Measurements from ENCODE around the gene GRHPR.
"Not testable (repeated sequence)": the region's sequence is repeated elsewhere in the genome, so short reads cannot be mapped to it uniquely, and the experiment has no call there.

GRHPR gene

DNA sequence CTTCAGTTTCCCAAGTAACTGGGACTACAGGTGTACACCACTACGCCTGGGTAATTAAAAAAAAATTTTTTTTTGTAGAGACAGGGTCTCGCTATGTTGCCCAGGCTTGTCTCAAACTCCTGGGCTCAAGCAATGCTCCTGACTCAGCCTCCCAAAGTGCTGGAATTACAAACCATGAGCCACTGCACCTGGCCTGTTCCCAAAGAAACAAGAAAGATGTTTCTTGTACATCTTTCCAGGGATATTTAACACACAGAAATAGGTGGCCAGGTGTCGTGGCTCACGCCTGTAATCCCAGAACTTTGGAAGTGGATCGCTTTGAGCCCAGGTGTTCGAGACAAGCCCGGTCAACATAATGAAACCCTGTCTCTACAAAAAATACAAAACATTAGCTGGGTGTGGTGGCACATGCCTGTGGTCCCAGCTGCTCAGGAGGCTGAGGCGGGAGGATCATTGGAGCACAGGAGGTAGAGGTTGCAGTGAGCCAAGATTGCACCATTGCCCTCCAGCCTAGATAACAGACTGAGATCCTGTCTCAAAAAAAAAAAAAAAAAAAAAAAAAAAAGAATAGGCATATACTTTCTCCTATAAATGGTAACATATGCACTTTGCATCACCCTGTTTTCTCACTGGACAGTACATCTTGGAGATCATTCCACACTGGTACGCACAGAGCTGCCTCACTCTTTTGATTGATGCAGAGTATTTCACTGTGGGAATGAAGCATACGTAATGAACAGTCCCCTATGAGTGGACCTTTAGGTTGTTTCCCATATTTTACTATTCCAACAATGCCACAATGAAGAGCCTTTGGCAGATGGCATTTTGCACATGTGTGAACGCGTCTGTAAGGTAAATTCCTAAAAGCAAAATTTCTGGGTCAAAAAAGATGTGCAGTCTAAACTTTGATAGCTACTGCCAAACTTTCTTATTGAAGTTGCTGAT is 2.0 kb upstream of the GRHPR start:
- no peak for TF ChIP-seq POLR2A (IDR thresholded peaks at IDR 0.05; ENCODE audit: low read length)
- TF ChIP-seq GATA1 (IDR thresholded peaks at IDR 0.05; ENCODE audit: low read depth, low read length): no peak
- no peak for DNase-seq

DNA sequence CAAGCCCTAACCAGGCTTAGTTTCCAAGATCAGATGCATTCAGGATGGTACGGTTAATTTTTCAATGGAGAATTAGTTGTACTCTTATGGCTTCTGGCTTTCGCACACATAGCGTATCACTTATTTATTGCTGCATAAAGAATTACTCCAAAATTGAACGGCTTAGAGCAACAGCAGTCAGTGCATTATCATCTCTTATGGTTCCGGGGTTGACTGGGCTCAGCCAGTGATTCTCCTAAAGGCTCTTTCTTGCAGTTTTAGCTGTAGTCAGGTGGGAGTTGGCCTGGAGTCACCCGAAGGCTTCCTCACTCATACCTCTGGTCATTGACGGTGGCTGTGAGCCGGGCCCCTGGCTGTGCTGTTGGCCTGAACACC is 595 bp upstream of the GRHPR start:
- no peak for TF ChIP-seq GATA1 (IDR thresholded peaks at IDR 0.05; ENCODE audit: low read depth, low read length)
- TF ChIP-seq POLR2A (IDR thresholded peaks at IDR 0.05; ENCODE audit: low read length): no peak
- DNase-seq: no peak

DNA sequence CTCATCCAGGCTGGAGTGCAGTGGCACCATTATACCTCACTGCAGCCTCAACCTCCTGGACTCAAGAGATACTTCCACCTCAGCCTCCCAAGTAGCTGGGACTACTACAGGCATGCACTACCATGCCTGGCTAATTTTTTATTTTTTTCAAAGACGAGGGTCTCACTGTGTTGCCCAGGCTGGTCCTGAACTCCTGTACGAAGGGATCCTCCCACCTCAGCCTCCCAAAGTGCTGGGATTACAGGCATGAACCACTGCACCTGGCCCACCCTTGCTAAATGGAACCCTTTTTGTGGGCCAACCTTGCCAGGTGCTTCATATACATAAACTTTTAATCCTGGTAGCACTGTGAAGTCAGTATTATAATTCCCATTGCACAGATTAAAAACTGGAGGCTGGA is 1.0 kb downstream of the GRHPR start:
- no peak for DNase-seq
- TF ChIP-seq POLR2A (IDR thresholded peaks at IDR 0.05; ENCODE audit: low read length) (no peak), GATA1 (IDR thresholded peaks at IDR 0.05; ENCODE audit: low read depth, low read length) (no peak)

DNA sequence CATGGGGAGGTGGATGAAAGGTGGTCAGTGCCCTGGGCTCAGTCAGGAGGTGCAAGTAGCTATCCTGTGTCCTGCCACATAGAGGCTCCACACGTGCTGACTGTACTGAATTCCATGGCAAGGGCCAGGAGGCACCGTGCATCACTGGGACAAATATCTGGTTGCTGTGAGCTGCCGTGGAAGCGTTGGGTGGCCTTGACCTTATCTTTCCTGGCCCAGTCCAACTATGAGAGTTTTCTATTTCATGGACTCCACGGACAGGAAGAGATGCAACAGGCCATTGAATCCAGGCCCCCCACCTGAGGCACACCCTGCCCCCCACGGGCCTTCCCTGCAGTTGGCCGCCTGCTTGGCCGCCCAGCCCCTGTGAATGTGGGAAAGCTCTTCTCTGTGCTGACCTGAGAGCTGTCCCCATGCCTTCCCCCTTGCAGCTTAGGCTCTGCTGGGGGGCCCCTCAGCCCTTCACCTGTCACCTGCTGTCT is 1.7 kb downstream of the GRHPR start:
- no peak for DNase-seq
- TF ChIP-seq POLR2A (IDR thresholded peaks at IDR 0.05; ENCODE audit: low read length) (no peak), GATA1 (IDR thresholded peaks at IDR 0.05; ENCODE audit: low read depth, low read length) (no peak)

DNA sequence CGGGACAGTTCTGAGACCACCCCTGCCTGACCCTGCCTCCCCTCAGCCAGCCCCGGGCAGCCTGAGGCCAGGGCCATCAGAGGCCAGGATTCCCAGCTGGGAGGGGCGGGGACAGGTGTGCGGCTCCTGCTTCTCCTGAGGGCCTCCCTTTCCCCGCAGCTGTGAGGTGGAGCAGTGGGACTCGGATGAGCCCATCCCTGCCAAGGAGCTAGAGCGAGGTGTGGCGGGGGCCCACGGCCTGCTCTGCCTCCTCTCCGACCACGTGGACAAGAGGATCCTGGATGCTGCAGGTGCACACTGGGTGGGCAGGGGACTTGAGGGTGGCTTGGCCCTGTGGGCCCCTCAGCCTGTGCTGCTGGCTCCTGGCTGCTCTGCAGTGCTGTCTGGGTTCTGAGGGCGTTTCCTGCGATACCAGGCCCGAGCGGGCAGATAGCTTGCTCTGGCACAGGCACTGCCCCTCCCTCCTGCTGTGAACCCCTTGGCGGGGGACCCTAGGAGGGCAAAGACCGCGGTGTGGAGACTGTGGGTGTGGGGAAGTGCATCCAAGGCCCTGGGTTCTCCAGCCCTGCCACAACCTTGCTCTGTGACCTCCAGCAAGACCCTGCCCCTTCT is 2.3 kb downstream of the GRHPR start:
- DNase-seq: no peak
- TF ChIP-seq POLR2A (IDR thresholded peaks at IDR 0.05; ENCODE audit: low read length) (no peak), GATA1 (IDR thresholded peaks at IDR 0.05; ENCODE audit: low read depth, low read length) (no peak)

DNA sequence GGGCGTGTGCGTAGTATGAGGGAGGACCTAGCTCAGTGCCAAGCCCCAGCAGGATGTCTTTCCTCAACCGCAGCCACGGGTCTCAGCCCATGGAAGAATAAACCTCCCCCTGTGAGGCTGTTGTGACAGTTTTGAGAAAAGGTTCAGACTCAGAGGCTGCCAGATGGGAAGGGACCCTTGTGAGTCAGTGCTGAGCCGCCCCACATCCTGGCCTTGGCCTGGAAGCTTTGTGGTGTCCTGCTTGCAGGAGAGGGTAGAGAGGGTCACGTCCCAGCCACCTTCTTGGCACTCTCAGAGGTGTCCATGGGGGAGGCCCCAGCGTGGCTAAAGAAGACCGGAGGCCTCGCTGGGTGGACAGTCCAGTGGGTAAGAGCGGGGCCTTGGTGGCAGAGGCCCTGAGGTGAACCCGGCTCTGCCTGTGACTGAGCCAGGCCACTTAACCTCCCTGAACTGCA is 2.8 kb downstream of the GRHPR start:
- no peak for DNase-seq
- TF ChIP-seq GATA1 (IDR thresholded peaks at IDR 0.05; ENCODE audit: low read depth, low read length) (no peak), POLR2A (IDR thresholded peaks at IDR 0.05; ENCODE audit: low read length) (no peak)

DNA sequence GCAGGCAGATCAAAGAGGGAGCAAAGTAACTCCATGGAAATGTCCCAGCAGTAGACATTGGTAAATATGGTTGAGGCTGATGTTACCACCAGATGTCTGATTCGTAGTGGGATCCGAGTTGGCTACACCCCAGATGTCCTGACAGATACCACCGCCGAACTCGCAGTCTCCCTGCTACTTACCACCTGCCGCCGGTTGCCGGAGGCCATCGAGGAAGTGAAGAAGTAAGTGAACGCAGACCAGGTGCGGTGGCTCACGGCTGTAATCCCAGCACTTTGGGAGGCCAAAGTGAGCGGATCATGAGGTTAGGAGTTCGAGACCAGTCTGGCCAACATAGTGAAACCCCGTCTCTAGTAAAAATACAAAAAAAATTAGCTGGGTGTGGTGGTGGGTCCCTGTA is 3.9 kb downstream of the GRHPR start:
- not testable (repeated sequence) for DNase-seq

DNA sequence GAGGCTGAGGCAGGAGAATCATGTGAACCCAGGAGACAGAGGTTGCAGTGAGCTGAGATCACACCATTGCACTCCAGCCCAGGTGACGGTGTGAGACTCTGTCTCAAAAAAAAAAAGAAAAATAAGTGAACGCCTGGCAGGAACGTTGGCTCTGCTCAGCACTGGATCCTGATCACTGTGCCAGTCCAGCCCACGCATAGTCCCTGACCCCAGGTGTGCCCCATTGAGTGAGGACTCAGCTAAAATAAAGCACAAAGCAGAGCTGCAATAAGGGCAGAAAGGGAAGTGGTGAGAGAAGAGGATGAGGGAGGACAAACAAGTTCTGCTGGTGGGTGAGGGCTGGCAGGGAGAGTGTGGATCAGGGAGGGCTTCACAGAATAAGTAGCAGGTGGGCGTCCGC is 4.3 kb downstream of the GRHPR start:
- no peak for DNase-seq
- TF ChIP-seq GATA1 (IDR thresholded peaks at IDR 0.05; ENCODE audit: low read depth, low read length): no peak
- TF ChIP-seq POLR2A (IDR thresholded peaks at IDR 0.05; ENCODE audit: low read length): no peak

DNA sequence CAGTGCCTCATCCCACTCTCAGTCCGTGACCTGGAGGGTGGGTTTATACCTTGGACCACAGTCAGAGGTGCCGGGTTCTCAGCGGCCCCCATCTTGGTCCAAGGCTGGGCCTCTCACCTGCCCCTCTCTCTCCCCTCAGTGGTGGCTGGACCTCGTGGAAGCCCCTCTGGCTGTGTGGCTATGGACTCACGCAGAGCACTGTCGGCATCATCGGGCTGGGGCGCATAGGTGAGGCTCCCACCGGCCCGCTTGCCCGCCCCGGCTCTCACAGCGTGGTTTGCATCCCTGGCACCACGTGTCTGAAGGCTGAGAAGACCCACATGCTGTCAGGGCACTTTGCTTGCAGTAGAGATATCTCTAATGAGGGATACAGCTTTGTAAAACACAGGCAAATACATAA is 5.8 kb downstream of the GRHPR start:
- DNase-seq: no peak
- TF ChIP-seq POLR2A (IDR thresholded peaks at IDR 0.05; ENCODE audit: low read length): no peak
- no peak for TF ChIP-seq GATA1 (IDR thresholded peaks at IDR 0.05; ENCODE audit: low read depth, low read length)

DNA sequence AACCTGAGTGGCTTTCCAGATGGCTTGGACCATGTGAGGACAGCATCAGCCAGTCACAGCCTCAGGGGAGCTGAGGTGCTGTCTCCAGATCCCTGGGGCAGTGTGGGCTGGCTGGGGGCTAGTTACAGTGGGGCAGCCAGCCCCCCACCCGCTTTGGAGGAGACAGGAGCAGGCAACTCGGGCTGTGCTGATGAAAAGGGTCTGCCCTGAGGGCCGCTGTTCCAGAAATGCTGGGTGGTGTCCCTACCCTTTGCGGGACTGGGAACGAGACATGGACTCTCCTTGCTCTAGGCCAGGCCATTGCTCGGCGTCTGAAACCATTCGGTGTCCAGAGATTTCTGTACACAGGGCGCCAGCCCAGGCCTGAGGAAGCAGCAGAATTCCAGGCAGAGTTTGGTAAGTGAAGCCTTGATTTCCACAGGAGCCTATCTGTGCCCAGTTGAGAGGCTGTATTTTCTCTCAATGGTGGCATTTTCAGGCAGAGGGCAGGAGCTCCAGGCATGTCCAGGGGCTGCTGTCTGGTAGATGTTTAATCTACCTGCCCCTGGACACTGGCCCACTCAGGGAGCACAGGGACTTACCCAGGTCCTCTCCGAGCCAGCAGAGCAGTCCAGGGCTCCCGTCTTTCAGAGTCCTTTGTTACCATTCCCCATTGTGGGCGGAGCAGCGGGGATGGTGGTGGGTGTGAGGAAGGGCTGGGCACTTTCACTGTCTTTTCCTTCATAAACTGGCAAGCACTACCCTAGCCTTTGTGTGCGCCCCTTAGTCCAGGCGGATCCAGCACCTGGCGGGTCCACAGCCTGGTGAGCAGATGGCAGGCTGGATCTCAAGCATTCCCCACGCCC is 7.2 kb downstream of the GRHPR start:
- TF ChIP-seq GATA1 (IDR thresholded peaks at IDR 0.05; ENCODE audit: low read depth, low read length) (no peak), POLR2A (IDR thresholded peaks at IDR 0.05; ENCODE audit: low read length) (peak; percentile 29)
- no peak for DNase-seq

DNA sequence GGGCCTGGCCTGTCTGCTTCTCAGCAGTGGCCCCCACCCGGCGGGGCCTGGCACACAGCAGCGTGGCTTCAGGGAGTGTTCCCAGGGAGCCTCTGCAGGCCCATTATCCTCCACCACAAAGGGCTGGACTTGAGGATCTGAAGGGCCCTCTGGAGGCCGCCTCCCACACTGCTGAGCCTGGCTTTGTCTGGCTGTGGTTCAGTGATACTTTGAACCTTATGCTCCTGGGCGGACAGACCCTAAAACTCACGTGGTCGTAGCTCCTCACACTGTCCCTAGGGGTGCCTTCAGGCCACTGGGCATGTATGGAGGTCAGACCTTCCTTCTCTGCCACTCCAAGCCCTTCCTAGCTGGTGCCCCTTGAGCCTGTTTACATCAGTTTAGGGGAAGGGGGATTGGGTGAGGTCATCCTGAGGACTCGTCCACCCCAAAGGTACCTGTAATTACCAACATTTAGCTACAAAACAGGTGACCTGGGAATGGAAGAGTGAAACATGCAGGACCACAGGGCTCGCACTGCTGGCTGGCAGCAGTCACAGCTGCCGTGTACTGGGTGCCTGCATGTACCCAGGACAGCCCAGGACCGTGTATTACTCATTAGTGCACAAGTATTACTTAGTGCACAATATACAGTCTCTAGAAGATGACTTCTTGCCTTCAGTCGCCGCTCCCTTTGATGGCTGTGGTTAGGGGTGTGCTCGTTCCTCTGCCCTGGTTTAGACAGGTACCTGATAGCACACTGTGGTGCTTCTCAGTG is 8.5 kb downstream of the GRHPR start:
- no peak for TF ChIP-seq GATA1 (IDR thresholded peaks at IDR 0.05; ENCODE audit: low read depth, low read length)
- no peak for TF ChIP-seq POLR2A (IDR thresholded peaks at IDR 0.05; ENCODE audit: low read length)
- DNase-seq: no peak

DNA sequence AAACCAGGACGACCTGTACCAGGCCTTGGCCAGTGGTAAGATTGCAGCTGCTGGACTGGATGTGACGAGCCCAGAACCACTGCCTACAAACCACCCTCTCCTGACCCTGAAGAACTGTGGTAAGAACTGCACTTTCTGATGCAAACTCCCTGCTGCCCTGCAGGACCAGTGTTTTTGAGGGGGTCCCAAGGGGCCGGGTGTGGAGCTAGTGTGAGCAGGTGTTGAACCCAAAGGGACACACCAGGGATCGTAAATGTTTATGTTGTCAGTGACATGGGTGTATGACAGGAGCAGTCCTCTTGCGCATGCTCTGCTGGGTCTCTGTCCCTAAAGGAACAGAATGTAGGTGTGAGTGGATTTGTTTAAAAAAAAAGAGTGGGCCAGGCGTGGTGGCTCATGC is 9.5 kb downstream of the GRHPR start:
- DNase-seq: no peak
- TF ChIP-seq GATA1 (IDR thresholded peaks at IDR 0.05; ENCODE audit: low read depth, low read length) (no peak), POLR2A (IDR thresholded peaks at IDR 0.05; ENCODE audit: low read length) (no peak)

DNA sequence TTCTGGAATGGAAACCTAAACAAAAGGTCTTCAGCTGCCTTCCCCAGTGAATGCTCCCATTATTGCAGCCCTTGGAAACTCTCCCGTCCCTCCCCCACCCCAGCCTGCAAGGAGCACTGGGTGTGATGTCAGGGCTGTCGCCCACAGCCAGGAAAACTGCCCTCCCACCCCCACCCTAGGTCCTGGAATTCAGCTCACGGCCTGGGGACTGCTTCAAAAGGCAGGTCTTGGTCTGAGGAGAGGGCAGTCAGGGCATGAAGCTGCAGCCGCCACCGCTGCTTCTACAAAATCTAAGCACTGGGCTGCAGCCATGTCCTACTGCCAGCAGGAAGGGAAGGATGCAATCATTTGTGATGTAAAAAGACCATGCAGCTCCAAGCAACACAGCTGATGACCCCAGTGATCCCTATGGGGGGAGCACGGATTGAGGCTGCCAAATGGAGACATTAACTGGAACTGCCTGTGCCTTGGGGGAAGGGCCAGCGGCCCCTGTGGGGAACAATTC is 11.4 kb downstream of the GRHPR start:
- TF ChIP-seq GATA1 (IDR thresholded peaks at IDR 0.05; ENCODE audit: low read depth, low read length): no peak
- TF ChIP-seq POLR2A (IDR thresholded peaks at IDR 0.05; ENCODE audit: low read length): no peak
- no peak for DNase-seq

All from erythroblast (primary cell).